HG02970 (cell line): ENCODE measurements around the gene ELF3.
A peak's percentile ranks its signal among the peaks of the same experiment; 100 is the strongest.
"Not testable (repeated sequence)": the region's sequence is repeated elsewhere in the genome, so short reads cannot be mapped to it uniquely, and the experiment has no call there.

Experiments
- ATAC-seq: cut with Tn5 transposase; IDR thresholded peaks from one replicate; pipeline ENCODE4 v1.9.1; 2021; ENCODE audit warnings: mild to moderate bottlenecking, moderate library complexity, moderate number of reproducible peaks; ENCODE audit not compliant: unreplicated experiment, low FRiP score

ELF3 gene

DNA sequence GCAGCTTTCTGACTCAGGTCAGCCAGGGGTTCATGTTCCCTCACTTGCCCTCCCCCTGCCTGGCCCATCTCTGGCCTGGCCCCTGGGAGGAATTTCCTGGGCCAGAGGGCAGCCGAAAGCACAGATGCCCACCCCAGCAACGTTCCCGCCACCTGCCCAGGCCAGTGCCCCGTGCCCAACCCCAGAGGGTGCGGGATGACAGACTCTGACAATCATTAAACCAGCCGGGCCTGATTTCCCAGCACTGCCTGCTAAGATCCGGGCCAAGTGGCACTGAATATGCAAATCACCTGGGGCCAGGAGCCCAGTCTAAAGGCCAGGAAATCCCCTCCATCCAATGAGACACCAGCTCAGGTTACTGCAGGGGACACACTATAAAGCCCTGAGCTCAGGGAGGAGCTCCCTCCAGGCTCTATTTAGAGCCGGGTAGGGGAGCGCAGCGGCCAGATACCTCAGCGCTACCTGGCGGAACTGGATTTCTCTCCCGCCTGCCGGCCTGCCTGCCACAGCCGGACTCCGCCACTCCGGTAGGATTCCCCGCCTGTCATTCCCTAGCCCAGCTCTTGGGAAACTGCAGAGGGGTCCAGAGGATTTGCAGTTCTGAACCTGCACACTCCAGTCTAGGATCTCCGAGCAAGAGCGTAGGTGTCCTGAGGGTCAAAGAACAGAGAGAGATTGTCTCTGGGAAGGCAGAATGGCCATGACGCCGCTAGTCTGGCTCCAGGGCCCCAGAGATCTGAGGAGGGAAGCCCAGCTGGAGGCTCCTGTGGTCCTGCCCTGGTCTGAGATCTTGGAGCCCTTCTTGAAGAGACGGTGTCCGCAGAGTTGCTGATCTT is at the start of gene ELF3:
TSS of gene ELF3 (plus strand) at position 408 of the 836 bp plus-strand sequence. CDS start 550 bp downstream, outside the sequence.
- peak; percentile 57 for ATAC-seq

DNA sequence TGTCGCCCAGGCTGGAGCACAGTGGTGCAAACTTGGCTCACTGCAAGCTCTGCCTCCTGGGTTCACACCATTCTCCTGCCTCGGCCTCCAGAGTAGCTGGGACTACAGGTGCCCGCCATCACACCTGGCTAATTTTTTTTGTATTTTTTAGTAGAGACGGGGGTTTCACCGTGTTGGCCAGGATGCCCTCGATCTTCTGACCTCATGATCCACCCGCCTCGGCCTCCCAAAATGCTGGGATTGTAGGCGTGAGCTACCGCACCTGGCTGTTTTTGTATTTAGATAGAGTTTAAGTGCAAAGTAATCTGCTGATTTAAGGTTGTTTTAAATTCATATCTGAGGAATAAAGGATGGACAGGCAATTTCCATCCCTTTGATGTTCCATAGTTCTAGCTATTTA is 48.0 kb upstream of the ELF3 start:
- not testable (repeated sequence) for ATAC-seq

DNA sequence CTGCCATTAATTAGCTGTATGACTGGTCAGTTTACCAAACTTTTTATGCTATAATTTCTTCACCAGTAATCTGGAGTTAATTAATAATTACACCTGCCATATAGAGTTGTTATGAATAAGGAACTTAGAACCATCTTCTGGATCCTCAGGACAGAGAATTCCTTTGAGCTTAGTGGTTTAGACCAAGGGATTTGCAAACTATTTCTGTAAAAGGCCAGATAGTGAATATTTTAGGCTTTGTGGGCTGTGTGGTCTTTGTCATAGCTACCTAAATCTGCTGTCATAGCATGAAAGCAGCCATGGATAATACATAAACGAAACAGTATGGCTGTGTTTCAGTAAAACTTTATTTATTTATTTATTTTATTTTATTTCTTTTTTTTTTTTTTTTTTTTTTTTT is 46.1 kb upstream of the ELF3 start:
- ATAC-seq = no peak

- ATAC-seq = no peak
These were observed 44.2 kb upstream of the ELF3 start for GRCh38 chr1:201966171-201966570.

- no peak for ATAC-seq
These were observed 42.0 kb upstream of the ELF3 start for GRCh38 chr1:201968202-201968925.

DNA sequence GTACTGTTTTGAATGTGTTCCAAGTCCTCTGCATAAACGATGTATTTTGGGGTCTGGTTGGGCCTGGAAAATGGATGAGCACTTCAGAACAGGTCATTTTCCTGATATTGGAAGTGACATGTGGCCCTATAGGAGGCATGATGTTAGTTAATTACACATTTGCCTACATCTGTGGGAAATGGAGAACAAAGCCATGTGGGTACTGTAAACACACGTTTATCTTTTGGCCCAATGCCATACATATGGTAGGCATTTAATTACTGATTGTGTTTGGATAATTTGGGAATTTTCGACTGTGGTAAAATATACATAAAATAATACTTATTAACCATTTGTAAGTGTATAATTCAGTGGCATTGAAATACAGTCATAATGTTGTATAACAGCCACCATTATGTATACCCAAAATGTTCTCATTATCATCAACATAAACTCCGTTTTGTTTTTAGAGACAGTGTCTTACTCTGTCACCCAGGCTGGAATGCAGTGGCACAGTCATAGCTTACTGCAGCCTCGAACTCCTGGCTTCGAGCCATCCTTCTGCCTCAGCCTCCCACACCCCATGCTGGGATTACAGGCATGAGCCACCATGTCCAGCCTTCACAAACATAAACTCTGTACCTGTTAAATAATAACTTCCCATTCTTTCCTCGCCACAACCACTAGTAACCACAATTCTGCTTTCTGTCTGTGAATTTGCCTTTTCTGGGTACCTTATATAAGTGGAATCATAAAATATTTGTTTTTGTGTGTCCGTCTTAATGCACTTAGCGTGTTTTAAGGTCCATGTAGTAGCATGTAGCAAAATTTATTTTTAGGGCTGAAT is 39.8 kb upstream of the ELF3 start:
- no peak for ATAC-seq

DNA sequence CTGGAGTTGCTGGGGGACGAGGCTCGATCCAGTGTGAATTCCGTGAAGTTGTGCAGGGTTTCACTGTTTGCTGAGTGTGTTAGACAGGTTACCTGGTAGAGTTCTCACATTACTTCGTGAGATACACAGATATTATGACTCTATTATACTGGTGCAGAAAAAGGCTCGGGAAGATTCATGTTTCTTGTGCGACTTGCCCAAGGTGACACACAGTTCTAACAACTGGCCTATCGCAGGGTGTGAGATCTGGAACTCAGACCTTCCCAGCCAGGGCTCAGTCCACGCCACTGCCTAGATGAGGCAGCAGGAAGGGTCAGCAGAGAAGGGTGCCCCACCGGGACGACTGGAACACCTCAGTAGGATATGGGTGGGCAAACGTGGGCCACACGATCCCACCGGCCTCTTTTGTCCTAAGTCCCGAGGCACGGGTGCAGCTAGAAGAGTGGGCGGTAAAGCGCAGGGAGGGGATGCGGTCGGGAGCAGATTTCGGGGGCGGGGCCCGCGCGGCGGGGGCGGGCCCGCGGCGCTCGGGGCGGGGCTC is 28.2 kb upstream of the ELF3 start:
- ATAC-seq = peak; percentile 8

DNA sequence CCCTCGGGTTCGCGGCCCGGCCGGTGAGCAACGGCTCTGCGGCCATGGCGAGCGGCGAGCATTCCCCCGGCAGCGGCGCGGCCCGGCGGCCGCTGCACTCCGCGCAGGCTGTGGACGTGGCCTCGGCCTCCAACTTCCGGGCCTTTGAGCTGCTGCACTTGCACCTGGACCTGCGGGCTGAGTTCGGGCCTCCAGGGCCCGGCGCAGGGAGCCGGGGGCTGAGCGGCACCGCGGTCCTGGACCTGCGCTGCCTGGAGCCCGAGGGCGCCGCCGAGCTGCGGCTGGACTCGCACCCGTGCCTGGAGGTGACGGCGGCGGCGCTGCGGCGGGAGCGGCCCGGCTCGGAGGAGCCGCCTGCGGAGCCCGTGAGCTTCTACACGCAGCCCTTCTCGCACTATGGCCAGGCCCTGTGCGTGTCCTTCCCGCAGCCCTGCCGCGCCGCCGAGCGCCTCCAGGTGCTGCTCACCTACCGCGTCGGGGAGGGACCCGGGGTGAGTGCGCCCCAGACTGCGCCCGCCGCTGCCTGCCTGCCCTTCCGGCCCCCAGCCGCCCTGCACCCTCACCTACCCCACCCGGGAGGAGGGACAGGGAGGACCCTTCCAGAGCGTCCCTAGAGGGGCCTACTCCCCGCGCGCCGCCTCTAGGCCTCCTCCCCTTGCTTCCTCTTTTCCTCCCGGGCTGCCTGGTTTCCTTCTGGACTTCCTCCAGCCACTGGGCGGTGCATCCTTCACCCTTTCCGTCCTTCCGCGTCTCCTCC is 27.6 kb upstream of the ELF3 start, which contains the start of gene RNPEP:
TSS of gene RNPEP (plus strand) at position 26 of the 757 bp plus-strand sequence. CDS start at position 45, 19 bp downstream.
- ATAC-seq = peak; percentile 89

DNA sequence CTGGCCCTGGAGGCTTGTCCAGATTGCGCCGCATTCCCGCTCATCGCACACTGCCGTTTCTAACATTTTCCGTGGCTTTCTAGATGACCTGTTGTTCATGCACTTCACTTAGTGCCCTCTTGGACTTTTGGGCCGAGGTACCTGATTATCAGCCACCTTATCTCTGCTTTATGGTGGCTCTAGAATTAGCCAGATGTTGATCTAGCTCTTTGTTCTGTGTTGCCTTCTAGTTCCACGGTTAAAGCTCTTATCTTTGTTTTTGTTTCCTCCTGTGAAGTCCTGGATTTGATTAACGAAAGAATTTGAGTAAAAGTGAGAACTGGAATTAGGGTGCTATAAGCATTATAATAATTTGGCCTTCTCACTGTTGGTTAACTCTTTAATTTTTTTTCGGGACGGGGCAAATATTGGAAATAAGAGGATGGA is 27.0 kb upstream of the ELF3 start:
- no peak for ATAC-seq

- ATAC-seq = no peak
These were observed 25.9 kb upstream of the ELF3 start for GRCh38 chr1:201984446-201984845.

- ATAC-seq = no peak
These were observed 25.0 kb upstream of the ELF3 start for GRCh38 chr1:201985355-201985754.

DNA sequence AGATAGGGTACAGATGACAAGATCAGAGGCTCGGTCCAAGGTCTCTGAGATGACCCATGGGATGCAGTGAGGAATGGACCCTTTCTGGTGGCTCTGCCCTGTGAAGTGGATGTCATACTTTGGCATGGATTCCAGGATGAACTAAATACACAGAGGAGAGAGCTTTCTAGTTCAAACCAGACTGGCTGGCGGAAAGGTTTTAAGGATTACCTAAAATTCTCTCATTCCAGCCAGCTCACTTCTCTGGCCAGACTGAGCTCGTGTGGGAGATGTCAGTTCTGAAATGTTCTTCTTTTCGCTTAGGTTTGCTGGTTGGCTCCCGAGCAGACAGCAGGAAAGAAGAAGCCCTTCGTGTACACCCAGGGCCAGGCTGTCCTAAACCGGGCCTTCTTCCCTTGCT is 21.8 kb upstream of the ELF3 start:
- no peak for ATAC-seq

GRCh38 chr1:201989354-201990128 is 20.8 kb upstream of the ELF3 start:
- ATAC-seq = no peak

GRCh38 chr1:201990427-201990826 is 20.0 kb upstream of the ELF3 start:
- no peak for ATAC-seq

- ATAC-seq = no peak
These were observed 10.7 kb upstream of the ELF3 start for GRCh38 chr1:201999625-202000238.

GRCh38 chr1:202002507-202002906 is 7.9 kb upstream of the ELF3 start:
- no peak for ATAC-seq

GRCh38 chr1:202004711-202005110 is 5.7 kb upstream of the ELF3 start:
- no peak for ATAC-seq

DNA sequence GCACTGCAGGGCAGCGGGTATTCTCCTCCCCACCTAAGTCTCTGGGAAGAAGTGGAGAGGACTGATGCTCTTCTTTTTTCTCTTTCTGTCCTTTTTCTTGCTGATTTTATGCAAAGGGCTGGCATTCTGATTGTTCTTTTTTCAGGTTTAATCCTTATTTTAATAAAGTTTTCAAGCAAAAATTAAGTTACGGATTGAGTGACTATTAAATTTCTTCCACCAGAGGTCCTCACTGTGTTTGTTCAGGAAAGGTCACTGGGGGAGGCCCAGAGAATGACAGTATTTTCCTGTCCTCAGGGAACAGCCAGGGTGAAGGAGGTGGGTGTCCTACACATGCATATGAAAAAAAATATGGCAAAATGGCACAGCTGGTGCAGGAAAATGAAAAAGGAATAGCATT is 4.4 kb upstream of the ELF3 start:
- ATAC-seq = no peak

DNA sequence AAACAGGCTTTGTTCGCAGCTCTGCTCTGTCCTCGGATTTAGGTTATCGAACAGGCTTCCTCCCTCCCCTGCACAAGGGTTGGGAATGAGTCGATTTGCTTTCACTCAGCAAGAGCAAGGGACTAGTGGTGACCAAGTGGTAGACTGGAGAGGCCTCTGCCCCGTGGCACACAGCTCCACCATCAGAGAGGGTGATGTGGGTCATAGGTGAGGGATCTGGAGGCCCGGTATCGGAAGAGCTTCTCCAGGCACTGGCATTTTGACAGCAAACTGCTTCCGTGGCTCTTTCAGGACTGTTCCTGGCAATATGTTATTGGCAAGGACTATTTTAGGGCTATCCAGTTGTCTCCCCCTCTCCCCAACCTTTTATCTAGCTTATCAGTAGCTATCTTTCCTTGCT is 3.1 kb upstream of the ELF3 start:
- no peak for ATAC-seq
